HG02840 (cell line): ENCODE data around the gene FRMD8.

Experiments
- ATAC-seq: cut with Tn5 transposase; IDR thresholded peaks from one replicate; pipeline ENCODE4 v1.9.1; 2021; ENCODE audit warnings: mild to moderate bottlenecking, moderate library complexity, moderate number of reproducible peaks; ENCODE audit not compliant: unreplicated experiment, low FRiP score

The FRMD8 gene

DNA sequence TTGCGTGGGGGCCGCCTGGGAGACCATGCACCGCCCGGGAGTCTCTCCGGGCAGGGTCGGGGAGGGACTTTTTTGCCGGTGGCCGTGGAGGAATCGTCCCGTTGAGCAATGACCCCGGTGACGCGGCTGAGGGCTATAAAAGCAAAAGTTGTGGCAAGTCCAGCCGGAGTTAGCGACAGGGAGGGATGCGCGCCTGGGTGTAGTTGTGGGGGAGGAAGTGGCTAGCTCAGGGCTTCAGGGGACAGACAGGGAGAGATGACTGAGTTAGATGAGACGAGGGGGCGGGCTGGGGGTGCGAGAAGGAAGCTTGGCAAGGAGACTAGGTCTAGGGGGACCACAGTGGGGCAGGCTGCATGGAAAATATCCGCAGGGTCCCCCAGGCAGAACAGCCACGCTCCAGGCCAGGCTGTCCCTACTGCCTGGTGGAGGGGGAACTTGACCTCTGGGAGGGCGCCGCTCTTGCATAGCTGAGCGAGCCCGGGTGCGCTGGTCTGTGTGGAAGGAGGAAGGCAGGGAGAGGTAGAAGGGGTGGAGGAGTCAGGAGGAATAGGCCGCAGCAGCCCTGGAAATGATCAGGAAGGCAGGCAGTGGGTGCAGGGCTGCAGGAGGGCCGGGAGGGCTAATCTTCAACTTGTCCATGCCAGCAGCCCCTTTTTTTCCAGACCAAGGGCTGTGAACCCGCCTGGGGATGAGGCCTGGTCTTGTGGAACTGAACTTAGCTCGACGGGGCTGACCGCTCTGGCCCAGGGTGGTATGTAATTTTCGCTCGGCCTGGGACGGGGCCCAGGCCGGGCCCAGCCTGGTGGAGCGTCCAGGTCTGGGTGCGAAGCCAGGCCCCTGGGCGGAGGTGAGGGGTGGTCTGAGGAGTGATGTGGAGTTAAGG lies 36.4 kb downstream of the FRMD8 start, which contains the start of gene NEAT1:
TSS of gene NEAT1 (plus strand) at position 166 of the 883 bp plus-strand sequence.
- no peak for ATAC-seq

DNA sequence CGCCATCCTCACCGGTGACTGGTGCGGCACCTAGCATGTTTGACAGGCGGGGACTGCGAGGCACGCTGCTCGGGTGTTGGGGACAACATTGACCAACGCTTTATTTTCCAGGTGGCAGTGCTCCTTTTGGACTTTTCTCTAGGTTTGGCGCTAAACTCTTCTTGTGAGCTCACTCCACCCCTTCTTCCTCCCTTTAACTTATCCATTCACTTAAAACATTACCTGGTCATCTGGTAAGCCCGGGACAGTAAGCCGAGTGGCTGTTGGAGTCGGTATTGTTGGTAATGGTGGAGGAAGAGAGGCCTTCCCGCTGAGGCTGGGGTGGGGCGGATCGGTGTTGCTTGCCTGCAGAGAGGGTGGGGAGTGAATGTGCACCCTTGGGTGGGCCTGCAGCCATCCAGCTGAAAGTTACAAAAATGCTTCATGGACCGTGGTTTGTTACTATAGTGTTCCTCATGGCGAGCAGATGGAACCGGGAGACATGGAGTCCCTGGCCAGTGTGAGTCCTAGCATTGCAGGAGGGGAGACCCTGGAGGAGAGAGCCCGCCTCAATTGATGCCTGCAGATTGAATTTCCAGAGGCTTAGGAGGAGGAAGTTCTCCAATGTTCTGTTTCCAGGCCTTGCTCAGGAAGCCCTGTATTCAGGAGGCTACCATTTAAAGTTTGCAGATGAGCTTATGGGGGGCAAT lies 37.2 kb downstream of the FRMD8 start:
- ATAC-seq, result no peak

DNA sequence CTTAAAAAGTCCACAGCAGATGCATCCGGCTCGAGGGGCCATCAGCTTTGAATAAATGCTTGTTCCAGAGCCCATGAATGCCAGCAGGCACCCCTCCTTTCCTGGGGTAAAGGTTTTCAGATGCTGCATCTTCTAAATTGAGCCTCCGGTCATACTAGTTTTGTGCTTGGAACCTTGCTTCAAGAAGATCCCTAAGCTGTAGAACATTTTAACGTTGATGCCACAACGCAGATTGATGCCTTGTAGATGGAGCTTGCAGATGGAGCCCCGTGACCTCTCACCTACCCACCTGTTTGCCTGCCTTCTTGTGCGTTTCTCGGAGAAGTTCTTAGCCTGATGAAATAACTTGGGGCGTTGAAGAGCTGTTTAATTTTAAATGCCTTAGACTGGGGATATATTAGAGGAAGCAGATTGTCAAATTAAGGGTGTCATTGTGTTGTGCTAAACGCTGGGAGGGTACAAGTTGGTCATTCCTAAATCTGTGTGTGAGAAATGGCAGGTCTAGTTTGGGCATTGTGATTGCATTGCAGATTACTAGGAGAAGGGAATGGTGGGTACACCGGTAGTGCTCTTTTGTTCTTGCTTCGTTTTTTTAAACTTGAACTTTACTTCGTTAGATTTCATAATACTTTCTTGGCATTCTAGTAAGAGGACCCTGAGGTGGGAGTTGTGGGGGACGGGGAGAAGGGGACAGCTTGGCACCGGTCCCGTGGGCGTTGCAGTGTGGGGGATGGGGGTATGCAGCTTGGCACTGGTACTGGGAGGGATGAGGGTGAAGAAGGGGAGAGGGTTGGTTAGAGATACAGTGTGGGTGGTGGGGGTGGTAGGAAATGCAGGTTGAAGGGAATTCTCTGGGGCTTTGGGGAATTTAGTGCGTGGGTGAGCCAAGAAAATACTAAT lies 38.0 kb downstream of the FRMD8 start:
- ATAC-seq, result no peak

DNA sequence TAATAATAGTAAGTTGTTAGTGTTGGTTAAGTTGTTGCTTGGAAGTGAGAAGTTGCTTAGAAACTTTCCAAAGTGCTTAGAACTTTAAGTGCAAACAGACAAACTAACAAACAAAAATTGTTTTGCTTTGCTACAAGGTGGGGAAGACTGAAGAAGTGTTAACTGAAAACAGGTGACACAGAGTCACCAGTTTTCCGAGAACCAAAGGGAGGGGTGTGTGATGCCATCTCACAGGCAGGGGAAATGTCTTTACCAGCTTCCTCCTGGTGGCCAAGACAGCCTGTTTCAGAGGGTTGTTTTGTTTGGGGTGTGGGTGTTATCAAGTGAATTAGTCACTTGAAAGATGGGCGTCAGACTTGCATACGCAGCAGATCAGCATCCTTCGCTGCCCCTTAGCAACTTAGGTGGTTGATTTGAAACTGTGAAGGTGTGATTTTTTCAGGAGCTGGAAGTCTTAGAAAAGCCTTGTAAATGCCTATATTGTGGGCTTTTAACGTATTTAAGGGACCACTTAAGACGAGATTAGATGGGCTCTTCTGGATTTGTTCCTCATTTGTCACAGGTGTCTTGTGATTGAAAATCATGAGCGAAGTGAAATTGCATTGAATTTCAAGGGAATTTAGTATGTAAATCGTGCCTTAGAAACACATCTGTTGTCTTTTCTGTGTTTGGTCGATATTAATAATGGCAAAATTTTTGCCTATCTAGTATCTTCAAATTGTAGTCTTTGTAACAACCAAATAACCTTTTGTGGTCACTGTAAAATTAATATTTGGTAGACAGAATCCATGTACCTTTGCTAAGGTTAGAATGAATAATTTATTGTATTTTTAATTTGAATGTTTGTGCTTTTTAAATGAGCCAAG lies 38.9 kb downstream of the FRMD8 start:
- ATAC-seq, result no peak

DNA sequence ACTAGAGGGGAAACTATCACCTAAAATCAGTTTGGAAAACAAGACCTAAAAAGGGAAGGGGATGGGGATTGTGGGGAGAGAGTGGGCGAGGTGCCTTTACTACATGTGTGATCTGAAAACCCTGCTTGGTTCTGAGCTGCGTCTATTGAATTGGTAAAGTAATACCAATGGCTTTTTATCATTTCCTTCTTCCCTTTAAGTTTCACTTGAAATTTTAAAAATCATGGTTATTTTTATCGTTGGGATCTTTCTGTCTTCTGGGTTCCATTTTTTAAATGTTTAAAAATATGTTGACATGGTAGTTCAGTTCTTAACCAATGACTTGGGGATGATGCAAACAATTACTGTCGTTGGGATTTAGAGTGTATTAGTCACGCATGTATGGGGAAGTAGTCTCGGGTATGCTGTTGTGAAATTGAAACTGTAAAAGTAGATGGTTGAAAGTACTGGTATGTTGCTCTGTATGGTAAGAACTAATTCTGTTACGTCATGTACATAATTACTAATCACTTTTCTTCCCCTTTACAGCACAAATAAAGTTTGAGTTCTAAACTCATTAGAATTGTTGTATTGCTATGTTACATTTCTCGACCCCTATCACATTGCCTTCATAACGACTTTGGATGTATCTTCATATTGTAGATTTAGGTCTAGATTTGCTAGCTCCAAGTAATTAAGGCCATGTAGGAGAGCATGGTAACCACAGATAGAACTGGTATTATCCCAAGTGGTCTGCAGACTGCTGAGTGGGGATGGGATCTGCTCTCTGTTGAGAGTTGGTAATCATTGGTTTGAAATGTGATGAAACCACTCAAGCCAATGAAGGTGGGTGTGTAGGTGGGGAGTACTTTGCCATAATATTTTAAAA lies 39.8 kb downstream of the FRMD8 start:
- no peak for ATAC-seq

DNA sequence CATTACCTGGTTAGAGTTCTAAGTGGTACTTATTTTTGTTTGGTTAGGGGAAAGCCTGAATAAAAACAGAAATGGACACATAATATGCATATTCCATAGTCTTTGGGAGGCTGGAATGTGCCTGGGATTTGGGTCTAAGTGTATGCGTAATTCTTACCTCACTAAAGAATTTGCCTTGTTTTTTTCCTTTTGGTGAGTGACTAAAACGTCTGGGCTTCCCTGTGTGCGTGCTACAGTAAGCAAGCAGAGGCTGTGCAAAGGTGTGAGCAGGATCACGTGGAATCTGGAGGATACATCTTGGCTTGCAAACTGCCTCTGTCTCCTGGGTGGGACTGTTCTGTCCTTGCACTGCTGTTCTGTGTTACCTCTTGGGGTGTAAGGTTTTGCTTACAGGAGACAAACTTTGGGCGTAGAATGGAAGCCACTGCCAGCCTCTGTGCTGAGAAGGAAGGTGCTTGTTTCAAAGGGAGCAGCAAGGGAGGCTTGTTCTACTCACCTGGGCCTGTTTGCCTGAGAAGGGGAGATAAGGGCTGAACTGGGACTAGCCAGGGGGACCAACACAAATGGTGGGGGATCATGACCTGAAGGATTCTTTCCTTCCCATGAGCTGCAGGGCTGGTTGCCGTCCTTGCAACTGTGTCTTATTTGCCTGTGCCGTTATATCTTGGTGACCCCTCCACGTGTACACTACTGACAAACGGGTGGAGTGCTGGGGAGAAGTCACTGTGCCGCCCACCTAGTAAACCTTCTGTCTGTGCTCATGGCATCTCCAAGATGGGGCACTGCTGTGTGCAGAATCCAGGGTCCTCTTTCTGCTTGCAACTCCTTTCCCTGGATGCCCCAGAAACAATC lies 40.6 kb downstream of the FRMD8 start:
- no peak for ATAC-seq

DNA sequence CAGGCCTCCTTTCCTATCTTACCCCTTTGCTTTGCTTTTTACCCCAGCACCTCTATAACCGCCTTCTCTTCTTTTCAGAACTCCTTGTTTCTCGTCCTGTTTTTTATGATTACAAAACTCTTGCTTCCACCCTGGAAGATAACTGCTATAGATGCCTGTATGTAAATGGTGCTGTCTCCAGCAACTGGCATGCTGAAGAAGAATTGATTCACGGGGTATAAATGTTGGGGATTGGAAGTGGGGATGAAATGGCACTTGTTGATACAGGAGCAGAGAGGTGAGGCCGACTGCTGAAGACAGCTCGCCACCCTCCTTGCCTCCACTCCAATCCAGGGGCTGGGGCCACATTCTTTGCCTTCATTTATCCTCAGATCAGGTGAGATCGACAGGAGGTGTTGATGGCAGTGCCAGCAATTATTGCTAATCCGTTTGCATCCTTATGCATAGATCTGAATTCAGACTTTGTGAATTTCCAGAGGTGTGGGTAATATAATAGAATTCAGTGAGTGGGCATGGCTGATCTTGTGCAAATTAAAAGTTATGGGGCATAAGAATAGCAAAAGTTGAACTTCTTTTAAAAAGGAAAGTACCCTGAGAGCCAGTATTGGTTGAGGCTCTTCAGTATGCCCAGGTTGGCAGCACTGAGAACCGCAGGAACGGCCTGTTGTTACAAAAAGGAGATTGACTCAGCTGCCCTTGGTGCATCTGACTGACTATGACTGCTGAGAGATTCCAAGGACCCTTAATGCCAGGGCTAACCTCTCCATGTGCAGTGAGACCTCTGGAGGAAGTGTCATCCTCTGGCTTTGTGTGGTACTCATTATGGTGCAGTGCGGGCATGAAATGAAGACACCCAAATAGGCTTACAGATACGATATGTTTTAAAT lies 41.5 kb downstream of the FRMD8 start:
- ATAC-seq, result no peak

DNA sequence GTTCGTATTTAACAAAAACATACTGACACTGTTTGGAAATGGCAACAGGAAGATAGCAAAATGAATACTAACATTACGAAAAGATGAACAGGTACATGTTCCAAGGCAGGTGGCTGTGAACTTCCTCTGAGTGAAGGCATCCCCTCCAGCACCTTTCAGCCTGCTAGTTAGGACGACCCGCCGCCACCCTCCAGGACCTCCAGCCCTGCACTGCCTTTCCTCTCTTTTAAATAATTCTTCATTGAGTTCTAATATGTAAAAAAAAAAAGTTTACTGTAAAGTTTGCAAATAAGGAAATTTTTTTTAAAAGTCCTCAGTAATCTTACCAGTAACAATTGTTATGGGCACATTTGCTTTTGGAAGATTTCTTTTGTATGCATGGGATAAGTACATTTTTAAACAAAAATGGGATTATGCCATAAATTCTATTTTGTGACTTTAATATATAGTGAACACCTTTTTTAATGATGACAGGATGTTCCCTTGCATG lies 42.2 kb downstream of the FRMD8 start:
- ATAC-seq, result no peak

DNA sequence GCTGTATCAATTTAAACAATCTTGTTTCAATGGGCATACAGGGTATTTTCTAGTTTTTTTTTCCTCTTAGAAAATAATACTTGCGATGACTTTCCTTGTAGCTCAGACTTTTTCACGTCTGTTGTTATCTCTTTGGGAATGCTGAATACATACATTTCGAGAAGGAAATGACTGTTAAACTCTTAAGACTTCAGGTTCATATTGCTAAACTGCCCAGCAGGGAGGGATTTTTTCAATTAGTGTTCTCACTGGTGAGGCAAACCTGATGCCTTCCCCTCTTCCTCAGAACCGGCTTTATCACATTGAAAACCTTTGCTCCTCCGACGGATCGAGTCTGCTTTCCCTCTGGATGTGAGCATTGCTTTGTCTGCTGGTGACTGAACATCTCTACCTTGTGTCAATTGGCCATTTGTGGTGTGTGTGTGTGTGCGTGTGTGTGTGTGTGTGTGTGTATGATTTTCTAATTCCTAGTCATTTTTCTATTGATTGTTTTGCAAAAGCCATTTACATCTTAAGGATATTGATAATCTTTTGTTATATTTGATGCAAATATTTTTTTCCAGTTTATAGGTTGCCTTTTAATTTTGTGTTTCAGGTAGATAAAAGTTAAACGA lies 42.7 kb downstream of the FRMD8 start:
- no peak for ATAC-seq

DNA sequence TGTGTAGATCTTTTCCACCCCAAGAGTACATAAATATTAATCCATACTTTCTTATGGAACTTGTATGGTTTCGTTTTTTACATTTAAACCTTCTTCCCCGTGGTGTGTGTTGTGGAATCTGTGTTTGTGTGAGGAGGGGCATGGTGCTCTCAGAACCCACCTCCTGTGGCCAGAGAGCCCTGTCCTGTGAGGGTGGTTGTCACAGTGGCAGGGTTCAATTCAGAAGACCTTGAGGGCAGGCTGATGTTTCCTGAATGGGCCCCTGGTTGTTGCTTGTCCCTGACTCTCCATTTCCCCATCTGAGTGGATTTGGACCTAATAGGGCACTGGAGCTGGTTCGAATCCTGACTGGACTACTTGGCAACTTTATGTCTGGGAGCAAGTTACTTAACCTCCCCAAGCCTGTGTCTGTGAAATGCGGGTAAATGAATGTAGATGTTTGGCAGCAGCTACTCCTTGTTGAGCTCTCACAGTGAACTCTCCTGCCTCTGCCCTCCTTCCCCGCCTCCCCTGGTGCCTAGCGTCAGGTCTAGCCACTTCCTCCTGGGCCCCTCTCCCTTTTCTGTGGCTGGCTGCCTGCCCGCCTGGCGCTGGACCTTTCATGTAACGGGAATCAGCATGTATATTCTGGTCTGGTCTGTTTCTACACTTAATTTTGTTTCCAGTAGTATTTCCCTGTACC lies 43.4 kb downstream of the FRMD8 start:
- no peak for ATAC-seq

DNA sequence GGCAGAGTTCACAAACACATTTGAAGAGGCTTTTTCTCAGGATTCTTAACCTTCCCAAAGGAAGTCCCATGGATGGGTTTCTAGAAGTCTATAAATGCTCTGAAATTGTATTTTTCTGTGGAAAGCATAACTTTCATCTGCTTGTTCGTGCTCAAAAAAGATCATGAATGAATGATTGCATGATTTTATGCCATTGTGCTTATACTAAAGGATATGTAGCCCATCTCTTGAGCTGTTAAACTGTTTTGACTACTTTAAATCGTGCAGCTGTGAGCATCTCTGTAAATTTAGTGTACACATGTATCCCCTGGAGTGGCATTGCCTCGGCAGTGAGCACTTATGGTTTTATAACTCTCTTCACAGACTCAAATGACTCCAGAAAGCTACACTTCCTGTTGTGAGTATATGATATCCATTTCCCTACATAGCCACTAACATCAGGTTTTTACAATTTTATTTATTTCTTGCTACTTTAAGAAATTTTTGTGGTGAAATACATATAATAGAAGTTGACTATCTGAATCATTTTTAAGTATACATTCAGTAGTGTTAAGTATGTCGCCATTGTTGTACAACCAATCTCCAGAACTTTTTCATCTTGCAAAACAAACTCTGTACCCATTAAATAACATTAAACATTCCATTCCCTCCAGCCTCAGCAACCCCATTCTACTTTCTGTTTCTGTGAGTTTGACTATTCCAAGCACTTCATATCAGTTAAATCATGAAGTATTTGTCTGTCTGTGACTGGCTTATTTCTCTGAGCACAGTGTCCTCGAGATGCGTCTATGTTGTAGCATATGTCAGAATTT lies 44.2 kb downstream of the FRMD8 start:
- no peak for ATAC-seq

DNA sequence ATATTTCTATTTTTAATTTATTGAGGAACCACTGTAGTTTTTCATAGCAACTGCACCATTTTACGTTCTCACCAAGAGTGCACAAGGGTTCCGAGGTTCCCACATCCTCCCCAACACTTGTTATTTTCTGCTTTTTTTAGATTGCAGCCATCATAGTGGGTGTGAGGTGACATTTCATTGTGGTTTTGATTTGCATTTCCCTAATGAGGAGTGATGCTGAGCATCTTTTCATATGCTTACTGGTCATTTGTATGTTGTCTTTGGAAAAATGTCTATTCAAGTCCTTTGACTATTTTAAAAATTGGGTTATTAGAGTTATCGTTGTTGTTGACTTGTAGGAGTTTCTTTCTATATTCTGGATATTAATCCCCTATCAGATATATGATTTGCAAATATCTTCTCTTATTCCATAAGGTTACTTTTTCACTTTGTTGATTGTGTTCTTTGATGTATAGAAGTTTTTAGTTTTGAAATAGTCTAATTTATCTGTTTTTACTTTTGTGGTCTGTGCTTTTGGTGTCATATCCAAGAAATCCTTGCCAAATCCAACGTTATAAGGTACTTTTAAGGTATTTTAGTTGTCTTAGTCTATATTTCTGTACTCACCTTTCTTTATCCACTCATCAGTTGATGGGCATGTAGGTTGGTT lies 45.1 kb downstream of the FRMD8 start:
- no peak for ATAC-seq

DNA sequence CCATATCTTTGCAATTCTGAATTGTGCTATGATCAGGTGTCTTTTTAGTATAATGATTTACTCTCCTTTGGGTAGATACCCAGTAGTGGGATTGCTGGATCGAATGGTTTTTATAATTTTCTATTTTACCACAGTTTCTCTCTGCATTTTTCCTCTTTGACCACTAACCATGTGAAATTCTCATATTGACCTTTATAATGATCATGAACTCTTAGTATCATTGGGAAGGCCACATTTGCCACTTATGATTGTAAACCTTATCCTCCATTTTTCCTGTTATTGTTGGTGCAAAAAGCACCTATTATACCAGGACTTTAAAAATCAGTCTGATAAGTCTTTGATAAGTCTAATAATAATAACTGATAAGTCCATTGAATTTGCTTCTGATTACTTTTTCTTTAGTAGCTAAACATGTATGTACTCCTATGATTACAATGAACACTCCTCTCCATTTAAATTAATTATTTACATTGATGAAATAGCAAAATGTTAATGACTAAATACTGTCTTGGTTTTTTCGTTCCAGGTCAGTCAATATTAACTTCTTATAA lies 45.7 kb downstream of the FRMD8 start:
- ATAC-seq, result no peak
